Uterus (tissue), 2 donors: ENCODE measurements around the gene PTPMT1.

Source experiments
- CTCF ChIP-seq, 4 experiments: fragments of 200-600 bp in 2 of 4; fragments of 450-650 bp in 2 of 4; sonication (generic) in 2 of 4; IDR thresholded peaks; one replicate each; pipeline ENCODE4 v1.5.1; 2016 to 2019; ENCODE audit warnings: antibody characterized with exemption in 4 of 4, mild to moderate bottlenecking in 2 of 4, moderate library complexity in 1 of 4
- POLR2A ChIP-seq, 2 donors: fragments of 450-650 bp; IDR thresholded peaks; one replicate each; pipeline ENCODE4 v1.6.1; 2016; ENCODE audit warnings: antibody characterized with exemption in 2 of 2, mild to moderate bottlenecking in 1 of 2, moderate library complexity in 1 of 2

DNA sequence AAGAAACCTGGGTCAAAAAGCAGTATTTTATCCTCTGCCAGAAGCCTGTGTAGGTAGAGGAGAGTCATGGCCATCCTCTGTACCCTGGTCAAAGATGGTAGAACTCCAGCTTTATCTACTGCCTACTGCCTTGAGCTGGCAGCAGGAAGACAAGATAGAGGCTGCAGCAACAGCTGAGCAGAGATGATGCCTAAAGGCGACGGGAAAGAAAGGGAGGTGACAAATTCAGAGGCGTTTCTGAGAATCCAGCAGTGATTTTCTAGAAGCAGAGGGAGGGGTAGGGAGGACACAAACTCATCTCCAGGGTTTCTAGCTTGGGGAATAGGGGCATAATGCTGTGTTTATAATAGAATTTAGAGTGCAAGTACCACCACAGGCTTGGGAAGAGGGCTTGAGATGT is 44.3 kb downstream of the PTPMT1 start:
- no peak for TF ChIP-seq CTCF (IDR thresholded peaks at IDR 0.05)
- TF ChIP-seq POLR2A (IDR thresholded peaks at IDR 0.05): no peak
